Mammary epithelial cell (primary cell): ENCODE measurements around the gene GNRH2.

Experiments
- EZH2 ChIP-seq: IDR thresholded peaks from 2 replicates; pipeline ENCODE4 v1.6.1; 2012; ENCODE audit warnings: low read length, inconsistent platforms, borderline replicate concordance
- TF ChIP-seq, protein P1 (sequence below), 2 donors: IDR thresholded peaks in 1 of 2; conservative IDR thresholded peaks in 1 of 2; 2 replicates each; pipeline ENCODE4 v1.5.1; 2011 to 2012; ENCODE audit warnings: inconsistent platforms in 2 of 2, low read length in 2 of 2, mild to moderate bottlenecking in 2 of 2, control low read depth in 1 of 2, low read depth in 1 of 2; ENCODE audit not compliant: insufficient read depth in 1 of 2; ENCODE audit errors: extremely low read depth in 1 of 2

DNA sequence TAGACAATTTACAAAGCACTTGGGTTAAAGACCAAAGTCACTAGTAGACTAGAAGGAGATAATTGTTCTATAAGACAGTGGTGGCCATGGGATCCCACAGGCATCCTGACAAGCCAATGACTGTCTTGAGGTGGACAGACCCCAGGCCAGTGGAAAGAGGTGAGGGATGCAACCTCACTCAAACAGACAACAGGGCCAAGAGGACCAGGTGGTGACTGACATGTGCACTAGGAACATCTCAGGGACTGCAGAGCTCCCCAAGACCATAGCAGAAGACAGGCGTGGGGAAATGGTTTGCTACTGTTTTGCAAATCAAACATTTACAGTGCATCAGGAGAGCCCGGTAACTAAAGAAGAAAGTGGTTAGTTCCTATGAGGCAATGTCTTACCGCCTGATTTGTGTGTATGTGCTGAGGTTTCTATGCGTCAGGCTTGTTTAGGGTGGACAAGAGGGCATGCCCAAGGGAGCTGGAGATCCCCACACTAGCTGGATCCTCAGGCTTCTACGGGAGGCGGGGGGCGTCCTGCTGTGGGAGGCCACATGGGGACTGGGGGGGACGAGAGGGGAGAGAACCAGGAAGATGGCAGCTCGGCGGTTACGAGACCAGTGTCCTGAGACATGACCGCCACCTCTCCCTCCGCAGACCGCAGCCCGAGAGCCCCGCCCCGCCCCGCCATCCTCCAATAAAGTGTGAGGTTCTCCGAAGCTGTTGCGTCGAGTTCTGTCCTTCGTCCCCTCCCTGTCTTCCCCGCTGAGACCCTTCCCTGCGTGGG is 1.8 kb downstream of the GNRH2 start:
- TF ChIP-seq, protein P1, sequence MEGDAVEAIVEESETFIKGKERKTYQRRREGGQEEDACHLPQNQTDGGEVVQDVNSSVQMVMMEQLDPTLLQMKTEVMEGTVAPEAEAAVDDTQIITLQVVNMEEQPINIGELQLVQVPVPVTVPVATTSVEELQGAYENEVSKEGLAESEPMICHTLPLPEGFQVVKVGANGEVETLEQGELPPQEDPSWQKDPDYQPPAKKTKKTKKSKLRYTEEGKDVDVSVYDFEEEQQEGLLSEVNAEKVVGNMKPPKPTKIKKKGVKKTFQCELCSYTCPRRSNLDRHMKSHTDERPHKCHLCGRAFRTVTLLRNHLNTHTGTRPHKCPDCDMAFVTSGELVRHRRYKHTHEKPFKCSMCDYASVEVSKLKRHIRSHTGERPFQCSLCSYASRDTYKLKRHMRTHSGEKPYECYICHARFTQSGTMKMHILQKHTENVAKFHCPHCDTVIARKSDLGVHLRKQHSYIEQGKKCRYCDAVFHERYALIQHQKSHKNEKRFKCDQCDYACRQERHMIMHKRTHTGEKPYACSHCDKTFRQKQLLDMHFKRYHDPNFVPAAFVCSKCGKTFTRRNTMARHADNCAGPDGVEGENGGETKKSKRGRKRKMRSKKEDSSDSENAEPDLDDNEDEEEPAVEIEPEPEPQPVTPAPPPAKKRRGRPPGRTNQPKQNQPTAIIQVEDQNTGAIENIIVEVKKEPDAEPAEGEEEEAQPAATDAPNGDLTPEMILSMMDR (conservative IDR thresholded peaks at IDR 0.05 in 1 of 2, IDR thresholded peaks at IDR 0.05 in 1 of 2; ENCODE audit: extremely low read depth in 1 of 2, insufficient read depth in 1 of 2, low read depth in 1 of 2, low read length in 2 of 2): no peak
- no peak for TF ChIP-seq EZH2
